ENCODE measurements around the gene ZNF791. TPM values are rescaled to one million over a fixed set of nuclear protein-coding genes. Genes with fewer than 3 reads are reported as not detected.

ZNF791 gene
- total and polyA plus RNA-seq, 8 donors = 18.0 to 23.8 (median 21.9) TPM

GRCh38 chr19:12665281-12665573 lies 54.5 kb downstream of the ZNF791 start:
- H3K36me3 ChIP-seq = peaks cover 0 to 49% of the 10 kb centered on the region in 2 donors
- H3K9me3 ChIP-seq = no peaks in the 10 kb centered on the region
- no peak for TF ChIP-seq CTCF (IDR thresholded peaks at IDR 0.05)
- H3K27ac ChIP-seq = peak overlapping the region in 1 of 2 donors; percentile 76
- intact Hi-C loops (cut with DNase I) = no loop called here
- peaks cover 18 to 45% of the 10 kb centered on the region in 2 donors for H3K4me1 ChIP-seq
- DNase-seq (peak in 2 of 4 donors; percentile 85 to 88), ATAC-seq (peak; percentile 11)
- peak overlapping the region in 1 of 2 donors; percentile 82 for H3K4me3 ChIP-seq
- no peaks in the 10 kb centered on the region for H3K27me3 ChIP-seq

GRCh38 chr19:12665671-12666264 lies 55.0 kb downstream of the ZNF791 start:
- Histone ChIP-seq H3K27ac (peak overlapping the region in 1 of 2 donors; percentile 76), H3K4me3 (peak overlapping the region; percentile 82 to 87), H3K27me3 (no peaks in the 10 kb centered on the region), H3K9me3 (no peaks in the 10 kb centered on the region), H3K4me1 (peaks cover 22 to 50% of the 10 kb centered on the region in 2 donors), H3K36me3 (peaks cover 0 to 43% of the 10 kb centered on the region in 2 donors)
- no peak for DNase-seq
- TF ChIP-seq CTCF (IDR thresholded peaks at IDR 0.05) = no peak
- peak; percentile 7 for ATAC-seq
- intact Hi-C loops (cut with DNase I) = no loop called here

- H3K27ac ChIP-seq = peak within 1 kb of the TSS in 1 of 2 donors; percentile 76
- peak within 1 kb of the TSS; percentile 82 to 87 for H3K4me3 ChIP-seq
- no peaks in the 10 kb centered on the region for H3K9me3 ChIP-seq
- no peak for TF ChIP-seq CTCF (IDR thresholded peaks at IDR 0.05)
- no peaks in the 10 kb centered on the region for H3K27me3 ChIP-seq
- peaks cover 0 to 36% of the 10 kb centered on the region in 2 donors for H3K36me3 ChIP-seq
- ATAC-seq (peak; percentile 88), DNase-seq (peak; percentile 71 to 93 (median 78))
- intact Hi-C loops (cut with DNase I) = no loop called here
- peaks cover 22 to 54% of the 10 kb centered on the region in 2 donors for H3K4me1 ChIP-seq
Measured at GRCh38 chr19:12666265-12667048, 55.7 kb downstream of the ZNF791 start, which contains the start of the genes MAN2B1 and WDR83. MAN2B1 (minus strand) TSS chr19:12666742; CDS start chr19:12666701, 41 bp downstream. WDR83 (plus strand) TSS chr19:12666807; CDS start chr19:12669791, 2,984 bp downstream.

GRCh38 chr19:12667731-12668302 lies 57.1 kb downstream of the ZNF791 start:
- H3K36me3 ChIP-seq = peaks cover 0 to 33% of the 10 kb centered on the region in 2 donors
- intact Hi-C loops (cut with DNase I) = no loop called here
- no peaks in the 10 kb centered on the region for H3K9me3 ChIP-seq
- TF ChIP-seq CTCF (IDR thresholded peaks at IDR 0.05) = no peak
- peak overlapping the region in 1 of 2 donors; percentile 82 for H3K4me3 ChIP-seq
- DNase-seq (no peak), ATAC-seq (no peak)
- H3K27me3 ChIP-seq = no peaks in the 10 kb centered on the region
- H3K27ac ChIP-seq = no peak overlapping the region
- peaks cover 22 to 61% of the 10 kb centered on the region in 2 donors for H3K4me1 ChIP-seq

- Histone ChIP-seq H3K36me3 (peaks cover 0 to 33% of the 10 kb centered on the region in 2 donors), H3K4me1 (peaks cover 22 to 61% of the 10 kb centered on the region in 2 donors), H3K9me3 (no peaks in the 10 kb centered on the region), H3K4me3 (peak overlapping the region; percentile 79 to 91), H3K27me3 (no peaks in the 10 kb centered on the region), H3K27ac (peak overlapping the region in 1 of 2 donors; percentile 96)
- intact Hi-C loops (cut with DNase I) = no loop called here
- DNase-seq (no peak), ATAC-seq (no peak)
- no peak for TF ChIP-seq CTCF (IDR thresholded peaks at IDR 0.05)
Measured at GRCh38 chr19:12668346-12668745, 57.6 kb downstream of the ZNF791 start.
